Lower leg skin (tissue), 4 donors: ENCODE results near the gene UBR4. TPM values are rescaled to one million over a fixed set of nuclear protein-coding genes. Genes with fewer than 3 reads are reported as not detected.

ENCODE experiments used
- DNase-seq, 2 donors: peaks; one replicate each; pipeline ENCODE4 v3.0.0-alpha.2; 2019; ENCODE audit warnings: low spot score in 2 of 2
- H3K4me3 ChIP-seq: fragments of 200-600 bp; sonication (generic); 2 replicates; pipeline ENCODE4 v1.5.1; 2017; ENCODE audit warnings: mild to moderate bottlenecking, low read depth; ENCODE audit not compliant: poor library complexity, severe bottlenecking
- CTCF ChIP-seq, 3 donors: fragments of 450-650 bp; IDR thresholded peaks; one replicate each; pipeline ENCODE4 v1.5.1; 2016; ENCODE audit warnings: antibody characterized with exemption in 3 of 3, mild to moderate bottlenecking in 3 of 3, moderate library complexity in 2 of 3
- POLR2A ChIP-seq, 2 donors: fragments of 450-650 bp; IDR thresholded peaks; one replicate each; pipeline ENCODE4 v1.6.1; 2016 to 2017; ENCODE audit warnings: antibody characterized with exemption in 2 of 2, mild to moderate bottlenecking in 1 of 2, moderate library complexity in 1 of 2
- WGBS, 2 donors: methylation state at CpG; one replicate each; pipeline ENCODE4 v1.1.5; 2018; 5-methylcytosine and 5-hydroxymethylcytosine counted together
- intact Hi-C: fragments of 100-400 bp; cut with DNase I; formaldehyde crosslinking; loops from one replicate; pipeline ENCODE4 v1.15.0; 2023; ENCODE audit warnings: low total_unique reads
- total RNA-seq, 4 donors: library from RNA; depleted of rRNA; stranded (reverse); fragments of >200 nt; gene quantifications; one replicate each; pipeline ENCODE4 v1.1.0, GENCODE V29; 2016

Gene UBR4
- total RNA-seq, 4 donors from 2014 or later, result 255 to 380 (median 329) TPM

GRCh38 chr1:19067912-19068638 is 142.0 kb downstream of the UBR4 start:
- 63 to 66% methylated on average over 13 to 14 of the region's 14 CpGs for WGBS, 2 donors
- no peak for TF ChIP-seq CTCF (IDR thresholded peaks at IDR 0.05)
- no peak for TF ChIP-seq POLR2A (IDR thresholded peaks at IDR 0.05)
- no peak overlapping the region for H3K4me3 ChIP-seq
- intact Hi-C loops, result no loop called here
- no peak for DNase-seq

GRCh38 chr1:19067182-19067911 is 142.7 kb downstream of the UBR4 start:
- intact Hi-C loops, result no loop called here
- WGBS, 2 donors, result 34 to 43% methylated on average over 13 of the region's 17 CpGs
- no peak overlapping the region for H3K4me3 ChIP-seq
- no peak for DNase-seq
- no peak for TF ChIP-seq POLR2A (IDR thresholded peaks at IDR 0.05)
- TF ChIP-seq CTCF (IDR thresholded peaks at IDR 0.05), result no peak

- TF ChIP-seq CTCF (IDR thresholded peaks at IDR 0.05) (no peak), POLR2A (IDR thresholded peaks at IDR 0.05) (no peak)
- WGBS, 2 donors, result 37 to 45% methylated on average over 10 of the region's 10 CpGs
- H3K4me3 ChIP-seq, result no peak overlapping the region
- intact Hi-C loops, result no loop called here
- no peak for DNase-seq
Measured at GRCh38 chr1:19066874-19067181, 143.2 kb downstream of the UBR4 start.

- intact Hi-C loops, result no loop called here
- DNase-seq, result no peak
- H3K4me3 ChIP-seq, result no peak overlapping the region
- TF ChIP-seq POLR2A (IDR thresholded peaks at IDR 0.05) (no peak), CTCF (IDR thresholded peaks at IDR 0.05) (no peak)
- WGBS, 2 donors, result 48% methylated on average over 13 to 14 of the region's 14 CpGs
Measured at GRCh38 chr1:19066248-19066873, 143.7 kb downstream of the UBR4 start.

- intact Hi-C loops, result no loop called here
- TF ChIP-seq CTCF (IDR thresholded peaks at IDR 0.05), result no peak
- no peak for TF ChIP-seq POLR2A (IDR thresholded peaks at IDR 0.05)
- WGBS, 2 donors, result 59 to 69% methylated on average over 16 of the region's 16 CpGs
- no peak for DNase-seq
- H3K4me3 ChIP-seq, result no peak overlapping the region
Measured at GRCh38 chr1:19065526-19066247, 144.4 kb downstream of the UBR4 start.
